CD4-positive, alpha-beta T cell treated with Interleukin-6 at 100 ng/mL for 8 hours (primary cell): ENCODE data around the gene CTXN2.

Experiments used
- DNase-seq: peaks from one replicate; pipeline ENCODE4 v3.0.0-alpha.2; 2020; ENCODE audit warnings: mixed read lengths, low spot score

CTXN2 gene

DNA sequence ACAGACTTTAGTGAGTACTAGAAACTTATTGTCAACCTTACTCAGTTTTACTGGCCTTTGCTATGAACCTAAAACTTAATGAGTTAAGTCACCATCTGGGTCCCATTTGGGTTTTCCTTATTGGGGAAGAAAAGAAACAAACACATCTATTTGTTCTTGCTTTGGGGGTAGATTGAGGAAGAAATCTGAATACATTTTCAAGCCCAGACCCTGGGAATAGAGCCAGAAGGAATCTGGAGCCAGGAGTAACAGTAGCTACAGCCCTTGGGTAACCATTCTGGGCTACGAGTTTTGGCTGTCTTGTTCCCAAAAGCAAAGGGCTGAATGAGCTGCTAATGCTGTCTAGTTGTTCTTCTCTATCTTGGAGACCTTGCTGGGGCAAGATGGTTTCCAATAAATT lies 31.2 kb downstream of the CTXN2 start:
- DNase-seq: no peak

DNA sequence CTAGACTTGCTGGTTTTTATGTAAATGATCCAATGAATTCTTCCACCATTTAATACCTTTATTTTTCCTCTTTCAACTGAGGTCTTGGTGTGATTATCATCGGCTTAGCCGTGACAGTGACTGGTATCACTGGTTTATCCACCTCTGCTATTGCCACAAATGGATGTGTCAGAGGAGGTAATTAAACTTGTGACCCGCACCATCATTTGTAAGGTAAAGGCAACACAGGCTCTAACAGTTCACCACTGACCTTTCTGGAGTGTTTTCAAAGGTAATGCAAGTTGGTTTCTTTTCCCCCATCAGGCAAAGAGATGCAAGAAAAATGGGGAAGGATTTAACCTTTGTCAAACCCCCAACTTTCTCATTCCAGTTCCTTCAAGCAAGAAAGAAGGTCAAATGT lies 34.3 kb downstream of the CTXN2 start:
- no peak for DNase-seq

DNA sequence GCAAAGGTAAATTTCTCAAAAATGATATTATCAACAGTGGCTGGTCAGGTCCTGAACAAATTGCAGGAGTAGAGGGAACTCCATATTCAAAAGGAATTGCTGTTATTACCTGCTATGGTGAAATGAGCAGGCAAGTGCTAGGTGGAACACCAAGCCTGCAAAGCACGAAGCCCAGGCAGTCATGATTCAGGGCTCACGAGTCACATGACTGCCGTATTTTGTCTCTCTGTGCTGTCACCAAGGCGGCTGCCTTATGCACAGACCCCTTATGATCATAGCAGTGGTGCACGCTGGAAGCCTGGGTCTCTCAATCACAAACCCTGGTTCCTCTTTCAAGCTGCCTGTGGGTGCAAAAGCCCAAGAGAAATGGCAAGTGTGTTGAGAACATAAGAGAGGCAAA lies 39.0 kb downstream of the CTXN2 start:
- DNase-seq: no peak

DNA sequence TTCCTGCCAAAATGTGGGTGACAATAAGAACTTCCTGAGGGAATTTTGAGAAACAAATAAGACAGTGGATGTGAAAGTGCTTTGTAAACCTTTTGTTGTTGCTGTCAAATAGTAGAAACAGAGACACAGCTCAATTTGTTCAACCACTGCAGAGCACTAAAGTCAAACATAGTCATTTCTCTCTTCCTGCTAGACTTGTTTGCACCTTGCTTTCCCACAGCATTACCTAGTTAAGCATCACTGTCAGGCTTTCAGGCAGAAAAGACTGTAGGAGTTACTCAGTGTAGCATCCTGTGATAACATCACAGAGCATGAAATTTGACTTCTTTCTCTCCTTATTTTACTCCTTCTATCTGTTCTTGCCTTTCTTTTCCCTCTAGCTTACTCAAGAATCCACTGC lies 41.8 kb downstream of the CTXN2 start:
- no peak for DNase-seq

DNA sequence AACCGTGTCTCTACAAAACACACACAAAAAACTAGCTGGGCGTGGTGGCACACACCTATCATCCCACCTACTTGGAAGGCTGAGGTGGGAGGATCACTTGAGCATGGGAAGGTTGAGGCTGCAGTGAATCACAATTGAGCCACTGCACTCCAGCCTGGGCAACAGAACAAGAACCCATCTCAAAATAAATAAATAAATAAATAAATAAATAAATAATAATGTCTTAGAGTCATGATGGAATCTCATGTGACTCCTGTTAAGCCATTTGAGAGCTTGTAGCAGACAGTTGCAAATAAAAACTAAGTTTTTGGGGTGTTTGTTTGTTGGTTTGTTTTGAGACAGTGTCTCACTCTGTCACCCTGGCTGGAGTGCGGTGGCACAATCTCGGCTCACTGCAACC lies 47.9 kb downstream of the CTXN2 start:
- no peak for DNase-seq

DNA sequence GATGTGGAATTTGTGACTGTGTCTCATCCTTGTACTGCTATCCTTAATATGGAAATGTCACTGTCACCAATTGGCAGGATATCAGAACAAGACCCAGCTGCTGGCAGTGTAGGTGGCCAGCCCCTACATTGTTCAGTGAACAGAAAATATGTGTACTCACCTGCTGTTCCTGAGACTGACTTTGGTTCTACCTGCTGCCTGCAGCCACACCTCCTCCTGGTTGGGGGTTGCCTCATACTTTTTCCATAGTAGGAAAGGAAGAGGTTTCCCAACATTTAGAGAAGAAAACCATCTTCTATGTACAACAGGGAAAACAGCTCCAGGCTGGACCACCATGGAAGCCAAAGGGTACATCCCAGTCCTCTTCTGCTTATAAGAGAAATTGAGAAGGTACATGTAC lies 50.5 kb downstream of the CTXN2 start:
- no peak for DNase-seq

DNA sequence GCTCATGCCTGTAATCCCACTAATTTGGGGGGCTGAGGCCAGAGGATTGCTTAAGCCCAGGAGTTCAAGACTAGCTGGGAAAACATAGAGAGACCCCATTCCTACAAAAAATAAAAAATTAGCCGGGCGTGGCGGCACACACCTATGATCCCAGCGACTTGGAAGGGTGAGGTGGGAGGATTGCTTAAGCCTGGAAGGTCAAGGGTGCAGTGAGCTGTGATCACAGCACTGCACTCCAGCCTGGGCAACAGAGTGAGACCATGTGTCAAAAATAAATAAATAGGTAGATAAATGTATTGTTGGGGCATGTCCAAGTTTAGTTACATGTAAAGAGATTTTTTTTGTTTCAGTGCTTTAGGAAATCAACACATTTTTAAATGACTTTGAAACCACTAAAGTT lies 51.1 kb downstream of the CTXN2 start:
- no peak for DNase-seq

DNA sequence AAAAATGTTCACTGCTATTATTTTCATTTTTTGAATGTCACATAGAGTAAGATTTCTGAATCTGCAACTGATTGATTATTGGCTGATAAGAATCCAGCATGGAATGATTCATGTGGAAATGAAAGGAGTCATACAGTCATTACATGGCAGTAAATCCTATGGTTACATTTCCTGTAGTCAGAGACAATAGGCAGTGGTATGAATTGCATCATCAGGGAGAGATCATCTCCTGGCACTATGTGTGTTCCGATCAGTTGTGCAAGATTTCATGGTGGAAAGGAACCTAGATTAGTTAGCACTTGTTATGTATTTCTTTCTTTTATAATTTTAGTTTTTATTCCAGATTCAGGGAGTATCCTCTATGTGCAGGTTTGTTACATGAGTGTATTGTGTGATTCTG lies 53.5 kb downstream of the CTXN2 start:
- no peak for DNase-seq

DNA sequence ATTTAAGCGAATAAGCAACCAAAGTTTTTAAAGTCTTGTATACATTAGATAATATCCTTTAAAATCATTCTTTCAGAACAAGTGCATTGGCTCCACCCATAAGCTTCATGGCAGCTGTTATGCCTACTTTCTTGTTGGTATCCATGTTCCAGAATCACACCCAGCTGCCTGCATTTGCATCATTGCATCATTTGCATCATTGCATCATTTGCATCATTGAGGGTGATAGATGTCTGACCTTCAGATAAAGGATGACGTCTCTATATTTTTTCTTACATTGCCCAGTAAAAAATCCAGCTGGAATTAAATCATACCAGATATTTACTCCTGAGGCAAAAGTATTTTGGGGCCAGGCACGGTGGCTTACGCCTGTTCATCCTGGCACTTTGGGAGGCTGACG lies 56.9 kb downstream of the CTXN2 start:
- no peak for DNase-seq

DNA sequence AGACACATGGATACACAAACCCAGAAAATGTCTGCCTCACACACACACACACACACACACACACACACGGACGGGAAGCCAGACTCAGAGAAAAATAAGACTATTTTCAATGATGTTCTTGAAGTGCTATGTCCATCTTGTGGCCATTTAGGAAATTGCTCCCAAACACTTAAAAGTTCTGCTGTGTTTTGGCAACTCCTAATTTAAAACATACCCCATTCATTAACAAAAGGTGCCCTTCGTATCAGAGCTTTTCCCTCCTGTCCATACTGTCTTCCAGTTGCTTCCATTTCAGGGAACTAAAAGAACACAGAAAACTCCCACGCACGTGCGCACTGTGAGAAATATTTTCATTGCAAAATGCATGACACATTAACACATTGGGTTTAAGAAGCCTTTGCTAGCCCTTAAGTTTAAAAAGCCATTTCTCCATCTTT lies 59.2 kb downstream of the CTXN2 start:
- no peak for DNase-seq

DNA sequence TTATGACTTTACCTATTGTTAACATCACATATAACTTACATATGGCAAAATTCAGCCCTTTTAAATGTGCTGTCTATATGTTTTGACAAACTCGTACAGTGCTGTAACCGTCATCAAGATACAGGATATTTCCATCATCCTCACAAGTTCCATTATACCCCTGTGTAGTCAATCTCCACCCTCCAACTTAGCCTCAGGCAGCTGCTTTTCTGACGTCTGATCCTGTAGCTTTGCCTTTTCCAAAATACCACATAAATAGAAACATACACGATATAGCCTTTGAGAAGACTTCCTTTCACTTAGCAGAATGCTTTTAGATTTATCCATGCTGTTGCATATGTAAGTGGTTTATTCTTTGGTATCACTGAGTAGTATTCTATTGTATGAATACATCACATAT lies 61.7 kb downstream of the CTXN2 start:
- no peak for DNase-seq
